Measurements from ENCODE around the gene CNTN3. TPM values are rescaled to one million over a fixed set of nuclear protein-coding genes. Genes with fewer than 3 reads are reported as not detected.

CNTN3 gene
- total RNA-seq, 1 experiment from 2014 or later: not detected

GRCh38 chr3:74606996-74607395 lies 7.5 kb downstream of the CNTN3 start:
- H3K27me3 ChIP-seq (ENCODE audit: low read length): no peaks in the 10 kb centered on the region
- no peak overlapping the region for H3K27ac ChIP-seq (ENCODE audit: low read length)
- no peak overlapping the region for H2AFZ ChIP-seq (ENCODE audit: low read length)
- H3K4me3 ChIP-seq (ENCODE audit: low read length): no peak overlapping the region
- no peaks in the 10 kb centered on the region for H3K79me2 ChIP-seq (ENCODE audit: low read length)
- H3K4me1 ChIP-seq (ENCODE audit: low read length): no peaks in the 10 kb centered on the region
- no peak overlapping the region for H3K4me2 ChIP-seq (ENCODE audit: low read depth, low read length, poor library complexity, severe bottlenecking)
- no peaks in the 10 kb centered on the region for H3K9me3 ChIP-seq (ENCODE audit: low read length)
- H3K9ac ChIP-seq (ENCODE audit: low read length): no peak overlapping the region
- no peaks in the 10 kb centered on the region for H3K36me3 ChIP-seq (ENCODE audit: insufficient read depth, low read length)
- no peak for DNase-seq
- H4K20me1 ChIP-seq (ENCODE audit: insufficient read depth, low read depth, low read length): no peaks in the 10 kb centered on the region
- H3K9me2 ChIP-seq (replicated peaks; ENCODE audit: insufficient read depth, low read length): no peaks in the 10 kb centered on the region

- Histone ChIP-seq H3K27me3 (ENCODE audit: low read length) (no peaks in the 10 kb centered on the region), H3K79me2 (ENCODE audit: low read length) (no peaks in the 10 kb centered on the region), H3K9me3 (ENCODE audit: low read length) (no peaks in the 10 kb centered on the region)
Measured at GRCh38 chr3:74605437-74605836, 9.0 kb downstream of the CNTN3 start.

GRCh38 chr3:74603292-74603691 lies 11.2 kb downstream of the CNTN3 start:
- Histone ChIP-seq H3K36me3 (ENCODE audit: insufficient read depth, low read length) (no peaks in the 10 kb centered on the region), H3K27me3 (ENCODE audit: low read length) (no peaks in the 10 kb centered on the region), H3K27ac (ENCODE audit: low read length) (no peak overlapping the region), H3K9me3 (ENCODE audit: low read length) (no peaks in the 10 kb centered on the region), H3K4me3 (ENCODE audit: low read length) (no peak overlapping the region), H3K9ac (ENCODE audit: low read length) (no peak overlapping the region), H3K9me2 (replicated peaks; ENCODE audit: insufficient read depth, low read length) (no peaks in the 10 kb centered on the region), H2AFZ (ENCODE audit: low read length) (no peak overlapping the region), H3K4me1 (ENCODE audit: low read length) (no peaks in the 10 kb centered on the region), H4K20me1 (ENCODE audit: insufficient read depth, low read depth, low read length) (no peaks in the 10 kb centered on the region), H3K79me2 (ENCODE audit: low read length) (no peaks in the 10 kb centered on the region), H3K4me2 (ENCODE audit: low read depth, low read length, poor library complexity, severe bottlenecking) (no peak overlapping the region)
- DNase-seq: no peak

More at GRCh38 chr3:74605437-74605836, 9.0 kb downstream of the CNTN3 start:
- H3K9me2 ChIP-seq (replicated peaks; ENCODE audit: insufficient read depth, low read length): no peaks in the 10 kb centered on the region
- H3K4me1 ChIP-seq (ENCODE audit: low read length): no peaks in the 10 kb centered on the region
- no peak overlapping the region for H3K27ac ChIP-seq (ENCODE audit: low read length)
- no peak overlapping the region for H3K9ac ChIP-seq (ENCODE audit: low read length)
- no peak for DNase-seq
- H4K20me1 ChIP-seq (ENCODE audit: insufficient read depth, low read depth, low read length): no peaks in the 10 kb centered on the region
- no peak overlapping the region for H3K4me3 ChIP-seq (ENCODE audit: low read length)
- H2AFZ ChIP-seq (ENCODE audit: low read length): no peak overlapping the region
- H3K4me2 ChIP-seq (ENCODE audit: low read depth, low read length, poor library complexity, severe bottlenecking): no peak overlapping the region
- H3K36me3 ChIP-seq (ENCODE audit: insufficient read depth, low read length): no peaks in the 10 kb centered on the region

- no peaks in the 10 kb centered on the region for H3K36me3 ChIP-seq (ENCODE audit: insufficient read depth, low read length)
- H3K9ac ChIP-seq (ENCODE audit: low read length): no peak overlapping the region
- H3K27me3 ChIP-seq (ENCODE audit: low read length): no peaks in the 10 kb centered on the region
- no peaks in the 10 kb centered on the region for H3K9me2 ChIP-seq (replicated peaks; ENCODE audit: insufficient read depth, low read length)
- no peak for DNase-seq
- H3K4me3 ChIP-seq (ENCODE audit: low read length): no peak overlapping the region
- H3K9me3 ChIP-seq (ENCODE audit: low read length): no peaks in the 10 kb centered on the region
- no peaks in the 10 kb centered on the region for H3K4me1 ChIP-seq (ENCODE audit: low read length)
- no peak overlapping the region for H2AFZ ChIP-seq (ENCODE audit: low read length)
- no peaks in the 10 kb centered on the region for H4K20me1 ChIP-seq (ENCODE audit: insufficient read depth, low read depth, low read length)
- no peaks in the 10 kb centered on the region for H3K79me2 ChIP-seq (ENCODE audit: low read length)
- no peak overlapping the region for H3K27ac ChIP-seq (ENCODE audit: low read length)
- H3K4me2 ChIP-seq (ENCODE audit: low read depth, low read length, poor library complexity, severe bottlenecking): no peak overlapping the region
Measured at GRCh38 chr3:74602471-74602870, 12.0 kb downstream of the CNTN3 start.

- H3K79me2 ChIP-seq (ENCODE audit: low read length): no peaks in the 10 kb centered on the region
- no peaks in the 10 kb centered on the region for H3K9me2 ChIP-seq (replicated peaks; ENCODE audit: insufficient read depth, low read length)
- H4K20me1 ChIP-seq (ENCODE audit: insufficient read depth, low read depth, low read length): no peaks in the 10 kb centered on the region
- H3K4me1 ChIP-seq (ENCODE audit: low read length): no peaks in the 10 kb centered on the region
- H3K27ac ChIP-seq (ENCODE audit: low read length): no peak overlapping the region
- H3K4me3 ChIP-seq (ENCODE audit: low read length): no peak overlapping the region
- H3K4me2 ChIP-seq (ENCODE audit: low read depth, low read length, poor library complexity, severe bottlenecking): no peak overlapping the region
- H3K9ac ChIP-seq (ENCODE audit: low read length): no peak overlapping the region
- no peak overlapping the region for H2AFZ ChIP-seq (ENCODE audit: low read length)
- no peak for DNase-seq
- no peaks in the 10 kb centered on the region for H3K27me3 ChIP-seq (ENCODE audit: low read length)
- no peaks in the 10 kb centered on the region for H3K36me3 ChIP-seq (ENCODE audit: insufficient read depth, low read length)
- H3K9me3 ChIP-seq (ENCODE audit: low read length): no peaks in the 10 kb centered on the region
Measured at GRCh38 chr3:74601793-74602192, 12.7 kb downstream of the CNTN3 start.

GRCh38 chr3:74599564-74599963 lies 14.9 kb downstream of the CNTN3 start:
- H4K20me1 ChIP-seq (ENCODE audit: insufficient read depth, low read depth, low read length): no peaks in the 10 kb centered on the region
- no peaks in the 10 kb centered on the region for H3K27me3 ChIP-seq (ENCODE audit: low read length)
- H3K9ac ChIP-seq (ENCODE audit: low read length): no peak overlapping the region
- no peaks in the 10 kb centered on the region for H3K9me2 ChIP-seq (replicated peaks; ENCODE audit: insufficient read depth, low read length)
- no peak overlapping the region for H3K4me3 ChIP-seq (ENCODE audit: low read length)
- no peaks in the 10 kb centered on the region for H3K4me1 ChIP-seq (ENCODE audit: low read length)
- no peak overlapping the region for H3K27ac ChIP-seq (ENCODE audit: low read length)
- H3K79me2 ChIP-seq (ENCODE audit: low read length): no peaks in the 10 kb centered on the region
- no peaks in the 10 kb centered on the region for H3K36me3 ChIP-seq (ENCODE audit: insufficient read depth, low read length)
- no peaks in the 10 kb centered on the region for H3K9me3 ChIP-seq (ENCODE audit: low read length)
- no peak for DNase-seq
- H3K4me2 ChIP-seq (ENCODE audit: low read depth, low read length, poor library complexity, severe bottlenecking): no peak overlapping the region
- no peak overlapping the region for H2AFZ ChIP-seq (ENCODE audit: low read length)

- no peak overlapping the region for H3K4me3 ChIP-seq (ENCODE audit: low read length)
- H3K4me2 ChIP-seq (ENCODE audit: low read depth, low read length, poor library complexity, severe bottlenecking): no peak overlapping the region
- no peaks in the 10 kb centered on the region for H3K9me2 ChIP-seq (replicated peaks; ENCODE audit: insufficient read depth, low read length)
- H3K9me3 ChIP-seq (ENCODE audit: low read length): no peaks in the 10 kb centered on the region; the same call in 1 of the 2 replicates
- no peaks in the 10 kb centered on the region for H4K20me1 ChIP-seq (ENCODE audit: insufficient read depth, low read depth, low read length)
- no peaks in the 10 kb centered on the region for H3K27me3 ChIP-seq (ENCODE audit: low read length)
- H3K9ac ChIP-seq (ENCODE audit: low read length): no peak overlapping the region
- no peaks in the 10 kb centered on the region for H3K79me2 ChIP-seq (ENCODE audit: low read length)
- H3K4me1 ChIP-seq (ENCODE audit: low read length): no peaks in the 10 kb centered on the region
- no peak overlapping the region for H3K27ac ChIP-seq (ENCODE audit: low read length)
- H3K36me3 ChIP-seq (ENCODE audit: insufficient read depth, low read length): no peaks in the 10 kb centered on the region
- no peak overlapping the region for H2AFZ ChIP-seq (ENCODE audit: low read length)
- no peak for DNase-seq
Measured at GRCh38 chr3:74593152-74593551, 21.3 kb downstream of the CNTN3 start.

- no peaks in the 10 kb centered on the region for H3K4me1 ChIP-seq (ENCODE audit: low read length)
- H3K27me3 ChIP-seq (ENCODE audit: low read length): no peaks in the 10 kb centered on the region
- DNase-seq: no peak
- no peaks in the 10 kb centered on the region for H3K79me2 ChIP-seq (ENCODE audit: low read length)
- H3K27ac ChIP-seq (ENCODE audit: low read length): no peak overlapping the region
- H3K4me3 ChIP-seq (ENCODE audit: low read length): no peak overlapping the region
- H3K9me2 ChIP-seq (replicated peaks; ENCODE audit: insufficient read depth, low read length): no peaks in the 10 kb centered on the region
- no peaks in the 10 kb centered on the region for H3K36me3 ChIP-seq (ENCODE audit: insufficient read depth, low read length)
- H3K4me2 ChIP-seq (ENCODE audit: low read depth, low read length, poor library complexity, severe bottlenecking): no peak overlapping the region
- no peak overlapping the region for H3K9ac ChIP-seq (ENCODE audit: low read length)
- no peaks in the 10 kb centered on the region for H4K20me1 ChIP-seq (ENCODE audit: insufficient read depth, low read depth, low read length)
- no peak overlapping the region for H2AFZ ChIP-seq (ENCODE audit: low read length)
- no peaks in the 10 kb centered on the region; the same call in 1 of the 2 replicates for H3K9me3 ChIP-seq (ENCODE audit: low read length)
Measured at GRCh38 chr3:74592359-74592758, 22.1 kb downstream of the CNTN3 start.

GRCh38 chr3:74591946-74592345 lies 22.5 kb downstream of the CNTN3 start:
- Histone ChIP-seq H3K4me2 (ENCODE audit: low read depth, low read length, poor library complexity, severe bottlenecking) (no peak overlapping the region), H3K27me3 (ENCODE audit: low read length) (no peaks in the 10 kb centered on the region), H3K4me1 (ENCODE audit: low read length) (no peaks in the 10 kb centered on the region), H3K9me2 (replicated peaks; ENCODE audit: insufficient read depth, low read length) (no peaks in the 10 kb centered on the region), H4K20me1 (ENCODE audit: insufficient read depth, low read depth, low read length) (no peaks in the 10 kb centered on the region), H2AFZ (ENCODE audit: low read length) (no peak overlapping the region), H3K27ac (ENCODE audit: low read length) (no peak overlapping the region), H3K4me3 (ENCODE audit: low read length) (no peak overlapping the region), H3K79me2 (ENCODE audit: low read length) (no peaks in the 10 kb centered on the region), H3K36me3 (ENCODE audit: insufficient read depth, low read length) (no peaks in the 10 kb centered on the region), H3K9ac (ENCODE audit: low read length) (no peak overlapping the region), H3K9me3 (ENCODE audit: low read length) (no peaks in the 10 kb centered on the region; the same call in 1 of the 2 replicates)
- DNase-seq: no peak

Measured in Karpas-422 (cell line).